ENCODE measurements around the gene APOBEC3F.
"Not testable (repeated sequence)": the region's sequence is repeated elsewhere in the genome, so short reads cannot be mapped to it uniquely, and the experiment has no call there.

DNA sequence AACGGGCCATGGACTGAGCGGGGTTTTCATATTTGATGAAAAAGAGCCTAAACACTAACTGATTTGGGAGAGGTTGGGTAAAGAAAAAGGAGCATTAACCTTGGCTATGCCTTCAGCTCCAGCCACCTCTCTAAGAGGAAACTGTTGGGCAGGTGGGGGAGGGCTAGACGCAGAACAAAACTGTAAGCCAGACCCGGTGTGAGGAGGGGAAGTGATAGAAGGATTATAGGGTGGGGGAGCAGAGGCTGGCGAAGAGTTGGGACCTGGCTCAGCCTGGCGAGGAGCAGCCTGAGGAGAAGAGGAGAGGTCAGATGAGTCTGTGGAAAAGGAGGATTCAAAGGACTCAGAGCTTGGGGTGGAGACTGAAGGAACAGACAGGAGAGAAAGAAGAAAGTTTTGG lies 20.6 kb downstream of the APOBEC3F start:
- TF ChIP-seq MYC (IDR thresholded peaks at IDR 0.05; ENCODE audit: low read depth, low read length); POLR2A (IDR thresholded peaks at IDR 0.05; ENCODE audit: extremely low read depth, insufficient read length): not testable (repeated sequence)
- TF ChIP-seq, protein P1, sequence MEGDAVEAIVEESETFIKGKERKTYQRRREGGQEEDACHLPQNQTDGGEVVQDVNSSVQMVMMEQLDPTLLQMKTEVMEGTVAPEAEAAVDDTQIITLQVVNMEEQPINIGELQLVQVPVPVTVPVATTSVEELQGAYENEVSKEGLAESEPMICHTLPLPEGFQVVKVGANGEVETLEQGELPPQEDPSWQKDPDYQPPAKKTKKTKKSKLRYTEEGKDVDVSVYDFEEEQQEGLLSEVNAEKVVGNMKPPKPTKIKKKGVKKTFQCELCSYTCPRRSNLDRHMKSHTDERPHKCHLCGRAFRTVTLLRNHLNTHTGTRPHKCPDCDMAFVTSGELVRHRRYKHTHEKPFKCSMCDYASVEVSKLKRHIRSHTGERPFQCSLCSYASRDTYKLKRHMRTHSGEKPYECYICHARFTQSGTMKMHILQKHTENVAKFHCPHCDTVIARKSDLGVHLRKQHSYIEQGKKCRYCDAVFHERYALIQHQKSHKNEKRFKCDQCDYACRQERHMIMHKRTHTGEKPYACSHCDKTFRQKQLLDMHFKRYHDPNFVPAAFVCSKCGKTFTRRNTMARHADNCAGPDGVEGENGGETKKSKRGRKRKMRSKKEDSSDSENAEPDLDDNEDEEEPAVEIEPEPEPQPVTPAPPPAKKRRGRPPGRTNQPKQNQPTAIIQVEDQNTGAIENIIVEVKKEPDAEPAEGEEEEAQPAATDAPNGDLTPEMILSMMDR (IDR thresholded peaks at IDR 0.05; ENCODE audit: low read depth, low read length), result not testable (repeated sequence)
